NCI-H226 (cell line): Measurements from ENCODE around the gene EFHD1.

Experiments
- DNase-seq: peaks from one replicate; pipeline ENCODE4 v3.0.0-alpha.2; 2015

EFHD1 gene

GRCh38 chr2:232633413-232634205, at the start of gene EFHD1:
TSS of gene EFHD1 (plus strand) at chr2:232633604. CDS start at chr2:232633705, 101 bp downstream.
- DNase-seq = peak; percentile 29

GRCh38 chr2:232584238-232584637, 49.2 kb upstream of the EFHD1 start:
- no peak for DNase-seq

- no peak for DNase-seq
Observed at GRCh38 chr2:232586943-232587505, 46.4 kb upstream of the EFHD1 start.

- no peak for DNase-seq
Observed at GRCh38 chr2:232587512-232587911, 45.9 kb upstream of the EFHD1 start.

GRCh38 chr2:232588031-232588430, 45.4 kb upstream of the EFHD1 start:
- DNase-seq = no peak

GRCh38 chr2:232588680-232589585, 44.5 kb upstream of the EFHD1 start:
- peak; percentile 80 for DNase-seq

GRCh38 chr2:232592772-232593395, 40.5 kb upstream of the EFHD1 start:
- peak; percentile 78 for DNase-seq

GRCh38 chr2:232593982-232594381, 39.4 kb upstream of the EFHD1 start:
- no peak for DNase-seq

GRCh38 chr2:232597362-232598079, 35.9 kb upstream of the EFHD1 start:
- DNase-seq = no peak

GRCh38 chr2:232598293-232598692, 35.1 kb upstream of the EFHD1 start:
- no peak for DNase-seq

GRCh38 chr2:232600053-232600773, 33.2 kb upstream of the EFHD1 start:
- no peak for DNase-seq

- DNase-seq = no peak
Observed at GRCh38 chr2:232603283-232603682, 30.1 kb upstream of the EFHD1 start.

- DNase-seq = no peak
Observed at GRCh38 chr2:232604535-232604934, 28.9 kb upstream of the EFHD1 start.

GRCh38 chr2:232607011-232607410, 26.4 kb upstream of the EFHD1 start:
- no peak for DNase-seq

- no peak for DNase-seq
Observed at GRCh38 chr2:232609607-232610006, 23.8 kb upstream of the EFHD1 start.

- DNase-seq = no peak
Observed at GRCh38 chr2:232610081-232610480, 23.3 kb upstream of the EFHD1 start.

- no peak for DNase-seq
Observed at GRCh38 chr2:232611061-232611460, 22.3 kb upstream of the EFHD1 start.

GRCh38 chr2:232611559-232612218, 21.7 kb upstream of the EFHD1 start:
- no peak for DNase-seq

GRCh38 chr2:232613538-232614134, 19.8 kb upstream of the EFHD1 start:
- DNase-seq = no peak

GRCh38 chr2:232615339-232615738, 18.1 kb upstream of the EFHD1 start:
- no peak for DNase-seq

GRCh38 chr2:232621186-232621585, 12.2 kb upstream of the EFHD1 start:
- no peak for DNase-seq
